Heart right ventricle (tissue), 16 donors: ENCODE data around the gene HMCN1. TPM values are rescaled to one million over a fixed set of nuclear protein-coding genes. Genes with fewer than 3 reads are reported as not detected.

ENCODE experiments used
- ATAC-seq, 8 donors: fragments of 200-7000 bp; cut with Tn5 transposase; one replicate each; pipeline ENCODE4 v1.9.1; 2020; ENCODE audit warnings: mild to moderate bottlenecking in 8 of 8, moderate library complexity in 8 of 8, moderate number of reproducible peaks in 1 of 8
- DNase-seq, 2 donors: peaks; one replicate each; pipeline ENCODE4 v3.0.0-alpha.2; 2020
- H3K27ac ChIP-seq, 10 donors: fragments of 200-600 bp; sonication (generic) in 2 of 10; one replicate each; pipeline versions ENCODE4 v1.5.0 to v1.8.0; 2020 to 2022; ENCODE audit warnings: mild to moderate bottlenecking in 3 of 10
- H3K27me3 ChIP-seq, 7 donors: fragments of 200-600 bp; one replicate each; pipeline ENCODE4 v1.8.0; 2021 to 2022; ENCODE audit warnings: mild to moderate bottlenecking in 2 of 7
- H3K36me3 ChIP-seq, 9 donors: fragments of 200-600 bp; sonication (generic) in 1 of 9; one replicate each; pipeline versions ENCODE4 v1.5.0 to v1.8.0; 2020 to 2022; ENCODE audit warnings: mild to moderate bottlenecking in 2 of 9
- H3K4me1 ChIP-seq, 9 donors: fragments of 200-600 bp; sonication (generic) in 1 of 9; one replicate each; pipeline versions ENCODE4 v1.5.0 to v1.8.0; 2020 to 2022; ENCODE audit warnings: mild to moderate bottlenecking in 4 of 9
- H3K4me3 ChIP-seq, 10 donors: fragments of 200-600 bp; sonication (generic) in 2 of 10; one replicate each; pipeline versions ENCODE4 v1.5.0 to v1.8.0; 2020 to 2022; ENCODE audit warnings: mild to moderate bottlenecking in 7 of 10, moderate library complexity in 2 of 10
- H3K9me3 ChIP-seq, 11 donors: fragments of 200-600 bp in 10 of 11; sonication (generic) in 2 of 11; one replicate each; pipeline versions ENCODE4 v1.5.0 to v1.8.0; 2013 to 2022; ENCODE audit warnings: mild to moderate bottlenecking in 2 of 11, control low read depth in 1 of 11, moderate library complexity in 1 of 11
- WGBS, 2 donors: extraction: QIAGEN DNeasy Blood & Tissue Kit; methylation state at CpG; one replicate each; pipeline ENCODE4 v1.1.7; 2013; ENCODE audit warnings: inconsistent platforms in 1 of 2; 5-methylcytosine and 5-hydroxymethylcytosine counted together
- intact Hi-C, 10 donors: fragments of 100-400 bp; cut with DNase I; formaldehyde crosslinking; loops; one replicate each; pipeline versions ENCODE4 v1.11.1 to v1.14.2; 2022
- polyA plus RNA-seq, 2 donors: library from polyadenylated mRNA; stranded (reverse); fragments of 200-250 nt; gene quantifications; one replicate each; pipeline ENCODE4 v1.2.3, GENCODE V29; 2013
- total RNA-seq, 10 donors: library from RNA; stranded (reverse); fragmentation: NEBNext Ultra II Directional in 3 of 10; extraction: Animal tissue kit (Norgen Biotek cat#: 25700) in 3 of 10; gene quantifications; one replicate each; pipeline versions ENCODE4 v1.2.1 to v1.2.4, GENCODE V29; 2021 to 2023
- TF ChIP-seq, protein P1 (sequence below), 9 donors: fragments of 200-600 bp; sonication (generic) in 2 of 9; IDR thresholded peaks; one replicate each; pipeline versions ENCODE4 v1.5.0 to v1.8.0; 2021 to 2022; ENCODE audit warnings: antibody characterized with exemption in 9 of 9, mild to moderate bottlenecking in 5 of 9, moderate library complexity in 1 of 9
- donor health status: Arrhythmogenic right ventricular cardiomyopathy.
- donor health status: ischemic (EF 13 %, LVEDD 7.1; RV severe dilation, severe dysfunction).
- donor health status: healthy with polysubstance abuse.
- donor health status: DM: no; HTN: yes; CAD: no.
- donor health status: DM: no; HTN: no; CAD: no.
- donor health status: ischemic (EF 25% LVEDD 6.9; RV normal size, moderate dysfunction).
- donor health status: ischemic (EF 25% LVEDD 5.7; RV mildly dilated, moderate dysfunction).
- donor health status: healthy.
- donor health status: DM: yes; HTN: yes; CAD: no.
- donor health status: Ischemic cardiomyopathy.
- donor health status: ischemic (EF 35%, LVEDD 5.7; RV mildly dilated, moderate dysfunction).
- donor health status: nonischemic (EF 11% LVEDD 7.7; RV severe dilation, severe dysfunction).
- donor health status: DM: yes; HTN: yes; CAD: no.
- donor health status: PGD.
- donor health status: ischemic (EF 29% LVEDD 5.4; RV normal size, mild dysfunction).
- donor health status: nonischemic (EF 23%, LVEDD 6.1; RV moderate dilation, normal function).

The HMCN1 gene
- total and polyA plus RNA-seq, 12 donors = 3.4 to 12.4 (median 6.2) TPM

- ATAC-seq (no peak), DNase-seq (no peak)
- 77 to 78% methylated on average over 2 of the region's 2 CpGs for WGBS, 2 donors
- no peak overlapping the region for H3K4me3 ChIP-seq
- H3K27me3 ChIP-seq = no peaks in the 10 kb centered on the region
- H3K4me1 ChIP-seq = peaks cover 0 to 6% (median 0%) of the 10 kb centered on the region in 9 donors
- H3K9me3 ChIP-seq = peaks cover 0 to 2% (median 0%) of the 10 kb centered on the region in 11 donors
- intact Hi-C loops = no loop called here
- TF ChIP-seq, protein P1, sequence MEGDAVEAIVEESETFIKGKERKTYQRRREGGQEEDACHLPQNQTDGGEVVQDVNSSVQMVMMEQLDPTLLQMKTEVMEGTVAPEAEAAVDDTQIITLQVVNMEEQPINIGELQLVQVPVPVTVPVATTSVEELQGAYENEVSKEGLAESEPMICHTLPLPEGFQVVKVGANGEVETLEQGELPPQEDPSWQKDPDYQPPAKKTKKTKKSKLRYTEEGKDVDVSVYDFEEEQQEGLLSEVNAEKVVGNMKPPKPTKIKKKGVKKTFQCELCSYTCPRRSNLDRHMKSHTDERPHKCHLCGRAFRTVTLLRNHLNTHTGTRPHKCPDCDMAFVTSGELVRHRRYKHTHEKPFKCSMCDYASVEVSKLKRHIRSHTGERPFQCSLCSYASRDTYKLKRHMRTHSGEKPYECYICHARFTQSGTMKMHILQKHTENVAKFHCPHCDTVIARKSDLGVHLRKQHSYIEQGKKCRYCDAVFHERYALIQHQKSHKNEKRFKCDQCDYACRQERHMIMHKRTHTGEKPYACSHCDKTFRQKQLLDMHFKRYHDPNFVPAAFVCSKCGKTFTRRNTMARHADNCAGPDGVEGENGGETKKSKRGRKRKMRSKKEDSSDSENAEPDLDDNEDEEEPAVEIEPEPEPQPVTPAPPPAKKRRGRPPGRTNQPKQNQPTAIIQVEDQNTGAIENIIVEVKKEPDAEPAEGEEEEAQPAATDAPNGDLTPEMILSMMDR (IDR thresholded peaks at IDR 0.05) = no peak
- H3K36me3 ChIP-seq = no peaks in the 10 kb centered on the region
- H3K27ac ChIP-seq = no peak overlapping the region
Measured at GRCh38 chr1:185857442-185857841, 123.3 kb downstream of the HMCN1 start.

DNA sequence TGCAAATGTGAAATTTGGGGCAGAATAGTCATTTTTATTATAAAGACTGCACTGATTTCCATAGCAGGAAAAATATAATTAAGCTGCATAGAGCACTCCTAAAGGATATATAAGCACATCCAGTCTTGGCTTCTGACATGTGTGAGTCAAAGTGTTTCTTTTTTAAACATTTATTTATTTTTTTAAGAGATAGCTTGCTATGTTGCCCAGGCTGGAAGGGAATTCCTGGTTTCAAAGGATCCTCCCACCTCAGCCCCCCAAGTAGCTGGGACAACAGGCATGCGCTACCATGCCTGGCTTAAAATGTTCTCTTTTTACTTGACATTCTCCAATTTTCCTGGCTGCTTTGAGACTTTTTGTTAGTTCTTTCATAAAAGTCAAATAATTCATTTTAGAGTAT, 126.1 kb downstream of the HMCN1 start:
- WGBS, 2 donors = 96 to 97% methylated on average over 1 of the region's 1 CpG
- Histone ChIP-seq H3K27ac (no peak overlapping the region), H3K27me3 (no peaks in the 10 kb centered on the region), H3K36me3 (no peaks in the 10 kb centered on the region), H3K9me3 (no peaks in the 10 kb centered on the region), H3K4me3 (no peak overlapping the region), H3K4me1 (peaks cover 0 to 6% (median 0%) of the 10 kb centered on the region in 9 donors)
- no peak for DNase-seq
- TF ChIP-seq, protein P1 (IDR thresholded peaks at IDR 0.05) = no peak
- intact Hi-C loops = no loop called here
- ATAC-seq = no peak

DNA sequence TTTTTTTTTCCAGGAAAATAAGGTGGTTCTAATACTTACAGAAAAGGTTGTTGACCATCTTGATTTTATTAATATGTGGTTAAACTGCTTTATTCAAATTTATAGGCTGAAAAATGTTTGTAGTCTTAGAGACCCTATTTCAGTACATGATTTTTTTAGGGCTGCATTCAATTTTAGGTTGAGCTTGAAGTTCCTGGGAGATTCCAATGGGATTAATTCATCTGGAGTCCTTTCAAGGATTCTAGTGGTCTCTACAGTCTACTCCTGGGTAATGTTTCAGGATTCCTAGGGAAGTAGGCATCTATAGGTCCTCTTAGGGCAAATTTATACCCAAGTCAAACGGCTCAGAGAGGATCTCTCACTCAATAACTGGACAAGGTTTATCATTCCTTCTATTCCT, 126.7 kb downstream of the HMCN1 start:
- H3K36me3 ChIP-seq = peaks cover 0 to 2% (median 0%) of the 10 kb centered on the region in 9 donors
- intact Hi-C loops = no loop called here
- H3K4me1 ChIP-seq = peaks cover 0 to 6% (median 0%) of the 10 kb centered on the region in 9 donors
- no peaks in the 10 kb centered on the region for H3K27me3 ChIP-seq
- no peak for ATAC-seq
- H3K9me3 ChIP-seq = no peaks in the 10 kb centered on the region
- no peak overlapping the region for H3K27ac ChIP-seq
- TF ChIP-seq, protein P1 (IDR thresholded peaks at IDR 0.05) = no peak
- H3K4me3 ChIP-seq = no peak overlapping the region
- DNase-seq = no peak
- 85 to 90% methylated on average over 1 of the region's 1 CpG for WGBS, 2 donors

DNA sequence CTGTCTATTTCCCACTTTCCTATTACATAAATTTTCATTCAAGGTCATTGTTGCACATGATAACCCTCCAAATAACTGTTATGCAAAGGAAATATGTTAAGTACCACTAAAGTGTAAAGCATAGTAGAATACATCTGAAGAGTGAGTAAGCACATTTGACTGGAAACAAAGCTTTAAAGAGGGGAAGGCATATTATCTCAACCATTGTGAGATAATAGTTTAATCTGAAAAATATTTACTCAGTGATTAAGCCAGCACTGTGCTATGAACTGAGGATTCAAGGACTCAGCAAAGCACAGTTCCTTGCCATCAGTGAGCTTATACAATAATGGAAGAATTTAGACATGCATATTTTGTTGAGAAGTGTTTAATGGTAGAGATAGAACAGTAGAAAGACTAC, 127.4 kb downstream of the HMCN1 start:
- Histone ChIP-seq H3K36me3 (peaks cover 0 to 4% (median 0%) of the 10 kb centered on the region in 9 donors), H3K4me1 (peaks cover 0 to 6% (median 0%) of the 10 kb centered on the region in 9 donors), H3K4me3 (no peak overlapping the region), H3K27ac (no peak overlapping the region), H3K9me3 (no peaks in the 10 kb centered on the region), H3K27me3 (no peaks in the 10 kb centered on the region)
- TF ChIP-seq, protein P1 (IDR thresholded peaks at IDR 0.05) = no peak
- DNase-seq (no peak), ATAC-seq (no peak)
- intact Hi-C loops = no loop called here
